Measurements from ENCODE around the gene TM7SF2.
"Not testable (repeated sequence)": the region's sequence is repeated elsewhere in the genome, so short reads cannot be mapped to it uniquely, and the experiment has no call there.

TM7SF2 gene

GRCh38 chr11:65130631-65131416 lies 19.2 kb downstream of the TM7SF2 start:
- no peak for DNase-seq (ENCODE audit: low read depth)

GRCh38 chr11:65131417-65131776 lies 19.7 kb downstream of the TM7SF2 start:
- no peak for DNase-seq (ENCODE audit: low read depth)

- no peak for DNase-seq (ENCODE audit: low read depth)
These were observed 20.2 kb downstream of the TM7SF2 start for GRCh38 chr11:65131895-65132237.

GRCh38 chr11:65132238-65132987 lies 20.7 kb downstream of the TM7SF2 start:
- DNase-seq (ENCODE audit: low read depth): no peak

GRCh38 chr11:65132988-65133700 lies 21.5 kb downstream of the TM7SF2 start:
- no peak for DNase-seq (ENCODE audit: low read depth)

GRCh38 chr11:65133724-65134123 lies 22.1 kb downstream of the TM7SF2 start:
- DNase-seq (ENCODE audit: low read depth): no peak

- DNase-seq (ENCODE audit: low read depth): peak; percentile 86
These were observed 22.7 kb downstream of the TM7SF2 start, which contains the start of gene SYVN1 for GRCh38 chr11:65134240-65134951. Gene SYVN1 (minus strand): TSS chr11:65134519. CDS start chr11:65133601, 918 bp downstream.

GRCh38 chr11:65134952-65135632 lies 23.4 kb downstream of the TM7SF2 start:
- peak; percentile 63 for DNase-seq (ENCODE audit: low read depth)

GRCh38 chr11:65135633-65136145 lies 24.0 kb downstream of the TM7SF2 start:
- no peak for DNase-seq (ENCODE audit: low read depth)

GRCh38 chr11:65136515-65137096 lies 24.9 kb downstream of the TM7SF2 start:
- no peak for DNase-seq (ENCODE audit: low read depth)

GRCh38 chr11:65141896-65142494 lies 30.3 kb downstream of the TM7SF2 start:
- DNase-seq (ENCODE audit: low read depth): no peak

- DNase-seq (ENCODE audit: low read depth): no peak
These were observed 35.8 kb downstream of the TM7SF2 start for GRCh38 chr11:65147352-65148075.

- DNase-seq (ENCODE audit: low read depth): no peak
These were observed 37.0 kb downstream of the TM7SF2 start for GRCh38 chr11:65148657-65149056.

GRCh38 chr11:65150131-65150508 lies 38.4 kb downstream of the TM7SF2 start:
- not testable (repeated sequence) for DNase-seq (ENCODE audit: low read depth)

- no peak for DNase-seq (ENCODE audit: low read depth)
These were observed 39.0 kb downstream of the TM7SF2 start for GRCh38 chr11:65150509-65151299.

- DNase-seq (ENCODE audit: low read depth): no peak
These were observed 39.7 kb downstream of the TM7SF2 start for GRCh38 chr11:65151331-65151899.

GRCh38 chr11:65152122-65152521 lies 40.5 kb downstream of the TM7SF2 start:
- DNase-seq (ENCODE audit: low read depth): no peak

- no peak for DNase-seq (ENCODE audit: low read depth)
These were observed 44.6 kb downstream of the TM7SF2 start for GRCh38 chr11:65156256-65156655.

- no peak for DNase-seq (ENCODE audit: low read depth)
These were observed 45.3 kb downstream of the TM7SF2 start for GRCh38 chr11:65156926-65157325.

All from stimulated activated CD8-positive, alpha-beta memory T cell treated with anti-CD3 and anti-CD28 coated beads, Interleukin-4, amount 100 ng/mL, for 24 hours (primary cell).